ENCODE data around the gene RALB. TPM values are rescaled to one million over a fixed set of nuclear protein-coding genes. Genes with fewer than 3 reads are reported as not detected.

RALB gene
- total and polyA plus RNA-seq, 2 of the 8 experiments (the other 6 are each of a cell fraction or from before 2014, with no cell fraction given), result 12.0 to 16.6 TPM

DNA sequence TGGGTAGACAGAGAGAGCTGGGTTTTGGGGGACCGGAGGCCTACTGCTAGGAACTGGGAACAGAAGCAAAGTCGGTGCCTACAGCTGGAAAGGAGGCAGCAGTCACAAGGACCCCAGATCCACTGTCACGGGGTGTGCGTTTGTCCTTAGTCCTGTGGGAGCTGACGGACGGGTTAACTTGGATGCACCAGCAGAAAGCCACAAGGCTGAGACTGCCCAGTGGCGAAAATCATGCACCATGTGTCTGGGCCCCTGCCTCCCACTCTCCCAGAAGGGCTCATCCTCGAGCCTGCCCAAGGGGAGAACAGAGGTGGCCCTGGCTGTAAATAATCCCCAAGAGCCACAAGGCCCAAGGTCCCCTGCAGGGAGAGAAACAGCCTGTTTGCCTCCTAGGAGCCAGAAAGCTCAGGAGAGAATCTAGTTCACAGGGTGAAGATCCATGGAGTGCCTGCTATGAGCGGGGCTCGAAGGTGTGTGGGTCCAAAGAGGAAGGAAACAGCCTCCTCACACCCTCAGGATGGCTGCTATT lies 11.7 kb upstream of the RALB start (continued):
- TF ChIP-seq RXRA (IDR thresholded peaks at IDR 0.05; ENCODE audit: insufficient read depth, low read depth, low read length), result no peak
- no peak for TF ChIP-seq SRF (IDR thresholded peaks at IDR 0.05; ENCODE audit: low read depth, low read length)
- TF ChIP-seq, protein P1, sequence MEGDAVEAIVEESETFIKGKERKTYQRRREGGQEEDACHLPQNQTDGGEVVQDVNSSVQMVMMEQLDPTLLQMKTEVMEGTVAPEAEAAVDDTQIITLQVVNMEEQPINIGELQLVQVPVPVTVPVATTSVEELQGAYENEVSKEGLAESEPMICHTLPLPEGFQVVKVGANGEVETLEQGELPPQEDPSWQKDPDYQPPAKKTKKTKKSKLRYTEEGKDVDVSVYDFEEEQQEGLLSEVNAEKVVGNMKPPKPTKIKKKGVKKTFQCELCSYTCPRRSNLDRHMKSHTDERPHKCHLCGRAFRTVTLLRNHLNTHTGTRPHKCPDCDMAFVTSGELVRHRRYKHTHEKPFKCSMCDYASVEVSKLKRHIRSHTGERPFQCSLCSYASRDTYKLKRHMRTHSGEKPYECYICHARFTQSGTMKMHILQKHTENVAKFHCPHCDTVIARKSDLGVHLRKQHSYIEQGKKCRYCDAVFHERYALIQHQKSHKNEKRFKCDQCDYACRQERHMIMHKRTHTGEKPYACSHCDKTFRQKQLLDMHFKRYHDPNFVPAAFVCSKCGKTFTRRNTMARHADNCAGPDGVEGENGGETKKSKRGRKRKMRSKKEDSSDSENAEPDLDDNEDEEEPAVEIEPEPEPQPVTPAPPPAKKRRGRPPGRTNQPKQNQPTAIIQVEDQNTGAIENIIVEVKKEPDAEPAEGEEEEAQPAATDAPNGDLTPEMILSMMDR (IDR thresholded peaks at IDR 0.05; ENCODE audit: control extremely low read depth in 1 of 3, insufficient read depth in 1 of 3, low read depth in 1 of 3, low read length in 3 of 3), result no peak
